GM19395 (cell line): ENCODE results near the gene STRN4.

Experiments used
- ATAC-seq: cut with Tn5 transposase; IDR thresholded peaks from one replicate; pipeline ENCODE4 v1.9.1; 2021; ENCODE audit warnings: mild to moderate bottlenecking, moderate library complexity; ENCODE audit not compliant: unreplicated experiment

Gene STRN4

DNA sequence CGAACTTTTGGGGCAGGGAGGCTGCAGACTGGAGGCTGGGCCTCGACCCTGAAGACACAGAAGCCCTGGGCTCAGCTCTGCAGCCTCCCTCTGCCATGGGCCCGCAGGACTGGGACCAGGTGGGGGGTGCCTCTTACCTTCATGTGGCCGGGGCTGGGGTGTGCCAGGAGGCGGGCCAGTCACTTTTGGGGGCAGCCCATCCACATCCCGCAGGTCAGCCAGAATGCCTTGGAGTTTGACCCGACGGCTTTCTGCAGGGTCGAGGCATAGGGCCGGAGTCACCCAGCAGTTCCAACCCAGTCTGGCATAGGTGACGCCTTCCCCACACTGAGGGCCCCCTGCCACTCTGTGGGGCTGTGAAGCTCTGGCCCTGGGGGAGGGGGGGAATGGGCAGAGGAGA, 18.5 kb downstream of the STRN4 start:
- no peak for ATAC-seq

DNA sequence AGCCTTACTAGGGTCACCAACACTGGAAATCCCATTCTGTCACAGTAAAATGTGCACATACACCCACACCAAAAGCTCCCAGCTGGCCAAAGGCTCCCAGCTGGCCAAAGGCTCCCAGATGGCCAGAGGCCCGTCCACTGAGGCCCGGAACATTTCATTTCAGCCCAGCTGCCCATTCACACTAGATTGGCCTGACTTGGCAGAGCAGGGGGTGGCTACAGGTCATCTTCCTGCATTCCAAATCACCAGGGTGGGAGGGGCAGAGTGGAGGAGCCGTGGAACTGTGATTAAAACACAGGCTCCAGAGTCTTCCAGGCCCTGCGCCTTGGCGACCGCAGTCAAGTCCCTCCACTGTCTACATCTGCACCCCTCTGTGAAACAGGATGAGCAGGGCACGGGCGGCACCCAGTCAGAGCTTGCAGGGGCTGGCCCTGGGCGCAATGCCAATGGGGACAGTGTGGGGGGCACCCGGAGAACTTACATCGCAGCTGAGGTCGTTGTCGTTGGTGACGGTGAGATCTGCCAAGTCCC, 19.2 kb downstream of the STRN4 start:
- no peak for ATAC-seq

DNA sequence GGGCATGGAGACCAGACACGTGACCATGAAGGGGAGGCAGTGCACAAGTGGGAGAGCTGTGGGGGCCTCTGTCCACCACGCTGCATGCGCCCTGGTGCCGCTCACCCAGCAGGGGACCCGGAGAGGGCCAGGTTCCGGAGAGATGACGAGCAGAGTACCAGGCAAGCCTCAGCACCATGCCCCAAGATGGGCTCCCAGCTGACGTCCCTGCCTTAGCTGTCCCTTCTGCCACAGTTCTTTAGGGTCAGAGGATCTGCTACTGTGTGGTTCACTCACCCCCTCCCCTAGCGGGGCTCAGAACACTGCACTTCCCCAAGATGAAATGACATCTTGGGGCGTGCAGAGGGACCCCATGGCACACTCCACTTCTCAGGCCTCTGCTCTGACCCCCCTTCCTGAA, 19.7 kb downstream of the STRN4 start:
- no peak for ATAC-seq

DNA sequence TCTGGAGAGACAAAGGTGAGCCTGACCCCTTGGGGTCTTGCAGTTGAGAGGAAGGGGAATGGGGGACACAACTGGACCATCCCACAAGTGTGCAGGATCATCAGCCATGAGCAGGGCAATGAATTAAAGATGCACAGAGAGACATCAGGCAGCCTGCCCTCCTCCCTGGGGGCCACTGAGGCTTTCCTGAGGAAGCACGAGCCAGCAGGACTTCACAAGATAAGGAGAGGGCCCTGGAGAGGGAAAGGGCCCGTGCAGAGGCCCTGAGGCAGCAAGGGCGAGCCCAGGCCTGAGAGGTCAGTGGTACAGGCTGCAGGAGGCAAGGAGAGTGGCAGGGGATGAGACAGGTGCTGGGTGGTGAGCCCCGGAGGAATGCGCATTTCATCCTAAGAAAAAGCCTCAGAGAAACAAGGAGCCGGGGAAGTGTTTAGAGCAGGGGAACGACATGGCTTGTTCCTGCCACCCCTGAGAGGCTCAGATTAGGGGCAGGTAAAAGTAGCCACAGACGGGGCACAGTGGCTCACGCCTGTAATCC, 20.3 kb downstream of the STRN4 start:
- no peak for ATAC-seq

DNA sequence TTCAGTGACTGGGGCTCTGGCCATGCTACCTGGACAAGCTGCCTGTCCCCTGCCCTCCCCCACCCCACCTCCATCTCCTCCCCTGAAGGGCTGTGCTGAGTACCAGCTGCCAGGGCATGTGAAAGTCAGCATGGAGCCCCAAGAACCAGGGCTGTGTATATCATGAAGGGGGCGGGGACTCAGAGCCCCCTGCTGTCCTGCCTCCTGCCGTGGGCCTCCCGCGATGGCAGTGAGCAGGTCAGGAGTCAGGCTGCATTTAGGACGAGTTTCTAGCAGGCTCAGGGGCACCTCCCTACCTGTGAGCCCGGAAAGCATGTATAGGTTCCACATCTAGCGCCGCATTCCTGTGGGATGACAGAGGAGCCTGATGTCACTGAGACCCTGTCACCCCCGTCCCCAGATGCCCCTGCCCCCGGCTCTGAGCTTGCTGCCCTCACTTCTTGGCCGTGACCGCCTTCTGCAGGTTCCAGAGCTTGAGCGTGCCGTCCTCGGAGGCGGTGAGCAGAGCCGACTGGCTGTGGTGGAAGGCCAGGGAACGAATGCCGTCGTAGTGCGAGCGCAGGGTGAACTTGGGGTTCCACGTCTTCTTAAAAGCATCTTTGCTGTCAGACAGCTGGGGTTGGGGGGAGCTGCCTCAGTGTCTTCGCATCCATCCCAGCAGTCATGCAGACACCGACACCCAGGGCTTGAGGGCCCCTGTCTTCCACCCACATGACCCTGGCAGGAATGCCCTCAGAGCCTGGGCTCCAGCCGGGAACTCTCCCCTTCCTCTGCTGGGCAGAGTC, 21.0 kb downstream of the STRN4 start:
- ATAC-seq, result no peak

DNA sequence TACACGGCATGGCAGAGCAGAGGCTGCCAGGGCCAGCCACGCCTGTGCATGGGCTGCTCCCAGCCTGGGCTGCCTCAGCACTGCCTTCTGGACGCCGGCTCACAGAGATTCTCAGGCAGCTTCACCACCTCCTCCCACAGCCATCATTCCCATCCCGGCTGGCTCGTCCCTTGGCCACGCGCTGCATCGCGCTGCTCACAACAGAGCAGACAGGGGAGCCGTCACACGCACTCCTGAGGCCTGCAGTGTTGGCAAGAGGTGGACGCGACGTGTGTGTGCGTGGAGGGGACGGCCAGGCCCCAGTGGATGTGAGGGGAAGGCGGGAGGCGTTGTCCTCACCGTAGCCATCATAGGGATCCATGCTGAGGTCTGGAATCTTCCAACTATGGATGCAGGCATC, 21.8 kb downstream of the STRN4 start:
- no peak for ATAC-seq

DNA sequence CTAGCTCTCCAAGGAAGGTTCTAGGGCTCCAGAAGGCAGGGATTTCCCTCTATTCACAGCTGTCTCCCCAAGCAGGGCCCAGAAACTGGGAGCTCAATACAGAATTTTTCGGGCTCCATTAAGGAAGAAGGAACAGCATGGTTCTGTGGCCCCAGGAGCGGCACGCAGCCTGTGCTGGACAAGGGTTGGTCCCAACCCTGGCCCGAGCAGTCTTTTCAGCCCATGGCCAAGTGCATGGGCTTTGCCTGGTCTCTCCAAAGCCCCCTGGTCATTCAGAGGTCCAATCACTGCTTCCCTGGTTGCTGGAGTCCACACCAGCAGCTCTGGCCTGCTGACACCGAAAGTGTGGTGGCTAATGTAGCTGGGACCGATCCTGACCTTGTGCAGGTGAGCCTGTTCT, 22.8 kb downstream of the STRN4 start:
- ATAC-seq, result no peak

DNA sequence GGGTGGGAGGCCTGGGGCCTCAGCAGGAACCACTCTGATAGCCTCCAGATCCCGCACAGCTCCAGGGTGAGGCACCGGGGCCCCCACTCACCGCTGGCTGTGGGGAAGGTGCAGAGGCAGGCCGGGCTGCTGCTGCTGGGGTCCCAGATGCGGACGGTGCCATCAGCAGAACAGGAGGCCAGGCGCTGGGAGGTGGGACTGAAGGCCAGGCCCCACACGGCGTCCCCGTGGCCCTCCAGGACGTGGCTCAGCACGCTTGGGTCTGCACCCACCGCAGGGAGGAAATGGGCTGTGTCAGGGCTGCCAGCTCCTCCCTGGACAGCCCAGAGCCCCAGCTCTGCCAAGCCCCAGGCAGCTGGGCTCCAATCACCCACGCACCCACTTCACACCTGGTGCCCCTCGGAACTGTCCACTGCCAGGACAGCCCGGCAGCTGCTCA, 23.2 kb downstream of the STRN4 start:
- no peak for ATAC-seq

DNA sequence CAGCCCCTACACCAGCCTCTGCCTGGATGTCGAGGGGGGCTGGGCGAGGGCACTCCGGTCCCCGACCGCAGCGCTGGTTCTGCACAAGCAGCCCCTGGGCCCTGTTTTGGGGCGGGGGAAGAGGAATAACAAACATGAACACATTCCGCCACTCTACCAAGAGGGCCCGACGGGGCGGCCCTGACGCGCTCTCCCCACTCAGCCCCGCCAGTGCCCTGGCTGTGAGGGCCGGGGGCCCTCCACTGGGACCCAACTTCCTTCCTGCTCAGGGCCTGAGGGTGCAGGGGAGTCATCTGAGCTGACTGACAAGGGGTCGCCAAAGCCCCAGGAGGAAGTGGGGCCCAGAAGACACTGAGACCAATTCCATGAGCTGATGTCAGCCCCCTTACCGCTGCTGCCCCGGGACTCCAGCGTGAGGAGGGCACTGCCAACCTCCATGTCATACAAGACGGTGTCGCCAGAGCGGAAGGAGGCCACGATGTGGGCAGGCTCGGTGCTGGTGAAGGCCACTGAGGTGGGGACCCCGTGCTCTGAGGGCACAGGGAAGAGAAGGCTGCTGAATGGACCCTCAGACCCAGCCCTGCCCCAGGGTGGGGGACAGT, 23.7 kb downstream of the STRN4 start:
- ATAC-seq, result no peak

DNA sequence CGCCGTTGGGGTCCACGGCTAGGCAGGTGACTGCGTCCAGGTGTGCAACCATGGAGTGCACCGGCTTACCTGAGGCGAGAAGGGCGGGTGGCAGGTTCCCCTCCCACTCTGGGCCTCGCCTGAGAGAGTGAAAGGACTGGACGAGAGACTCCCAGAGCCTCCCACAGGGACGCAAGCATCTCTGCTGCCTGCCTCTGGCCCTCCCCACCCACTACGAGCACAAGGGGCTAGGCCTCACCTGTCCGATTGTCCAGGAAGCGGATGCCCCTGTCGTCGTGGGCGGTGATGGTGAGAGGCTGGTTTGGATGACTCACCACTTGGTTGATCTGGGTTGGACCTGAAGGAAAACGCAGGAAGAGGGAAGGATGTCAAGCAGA, 24.3 kb downstream of the STRN4 start:
- no peak for ATAC-seq

DNA sequence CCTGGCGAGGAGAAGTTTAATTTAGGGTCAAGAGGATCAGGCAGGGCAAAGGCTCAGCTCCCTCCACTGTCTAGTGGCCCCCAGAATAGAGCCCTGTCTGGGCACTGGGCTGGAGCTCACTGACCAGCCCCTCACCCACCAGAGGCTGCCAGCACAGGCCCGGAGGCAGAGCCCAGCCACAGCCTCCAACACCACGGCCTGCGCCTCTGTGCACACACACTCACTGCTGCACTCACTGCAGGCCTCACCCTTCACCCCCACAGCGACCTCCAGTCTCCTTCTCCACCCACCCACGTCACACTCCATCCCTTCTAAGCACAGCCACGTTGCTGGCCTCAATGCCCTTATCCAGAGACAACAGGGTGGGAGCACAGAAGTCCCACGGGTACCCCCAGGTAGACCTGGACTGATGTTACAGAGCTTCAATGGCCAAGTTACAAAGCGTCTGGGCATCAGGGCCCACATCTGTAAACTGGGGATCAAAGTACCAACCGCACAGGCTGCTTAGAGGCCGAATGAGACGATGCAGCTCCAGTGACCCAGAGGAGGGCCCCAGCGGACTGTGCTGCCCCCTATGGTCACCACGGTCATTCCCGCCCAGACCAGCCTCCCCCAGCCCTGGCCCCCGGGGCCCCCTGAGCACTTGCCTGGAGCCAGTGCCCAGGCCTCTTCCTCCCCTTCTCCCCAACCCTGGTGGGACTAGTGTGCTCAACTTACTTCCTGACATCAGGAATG, 24.8 kb downstream of the STRN4 start:
- ATAC-seq, result no peak

DNA sequence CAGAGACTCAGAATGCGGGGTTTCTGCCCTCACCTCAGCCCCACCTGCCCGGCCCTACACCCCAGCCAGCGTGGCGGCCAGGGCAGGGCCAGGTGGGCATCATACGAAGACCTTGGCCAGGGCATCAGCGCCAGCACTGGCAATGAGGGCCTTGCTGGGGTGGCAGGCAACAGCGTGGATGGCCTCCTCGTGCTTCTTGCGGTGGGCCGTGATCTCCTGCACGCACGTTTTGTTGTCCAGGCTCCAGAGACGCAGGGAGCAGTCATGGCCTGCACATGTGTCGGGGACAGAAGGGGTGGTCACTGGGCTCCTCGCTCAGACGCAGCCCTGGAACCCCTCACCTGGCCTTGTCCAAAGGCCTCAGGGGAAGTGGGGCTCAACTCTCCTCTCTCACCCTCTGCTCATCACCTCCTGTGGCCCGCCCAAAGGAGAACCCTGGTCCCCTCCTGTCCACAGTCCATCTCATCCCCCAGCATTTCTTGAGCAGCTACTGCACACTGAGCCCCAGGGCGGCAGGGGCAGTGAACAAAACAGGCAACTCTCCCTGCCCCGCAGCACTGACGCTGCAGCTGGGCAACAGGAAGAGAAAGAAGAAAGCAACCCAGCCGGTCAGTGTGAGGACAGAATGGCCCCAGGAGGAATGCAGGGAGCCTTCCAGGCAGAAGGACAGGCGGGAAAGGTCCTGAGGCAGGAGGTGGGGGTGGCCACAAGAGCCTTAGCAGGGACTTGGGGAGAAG, 25.6 kb downstream of the STRN4 start:
- no peak for ATAC-seq

DNA sequence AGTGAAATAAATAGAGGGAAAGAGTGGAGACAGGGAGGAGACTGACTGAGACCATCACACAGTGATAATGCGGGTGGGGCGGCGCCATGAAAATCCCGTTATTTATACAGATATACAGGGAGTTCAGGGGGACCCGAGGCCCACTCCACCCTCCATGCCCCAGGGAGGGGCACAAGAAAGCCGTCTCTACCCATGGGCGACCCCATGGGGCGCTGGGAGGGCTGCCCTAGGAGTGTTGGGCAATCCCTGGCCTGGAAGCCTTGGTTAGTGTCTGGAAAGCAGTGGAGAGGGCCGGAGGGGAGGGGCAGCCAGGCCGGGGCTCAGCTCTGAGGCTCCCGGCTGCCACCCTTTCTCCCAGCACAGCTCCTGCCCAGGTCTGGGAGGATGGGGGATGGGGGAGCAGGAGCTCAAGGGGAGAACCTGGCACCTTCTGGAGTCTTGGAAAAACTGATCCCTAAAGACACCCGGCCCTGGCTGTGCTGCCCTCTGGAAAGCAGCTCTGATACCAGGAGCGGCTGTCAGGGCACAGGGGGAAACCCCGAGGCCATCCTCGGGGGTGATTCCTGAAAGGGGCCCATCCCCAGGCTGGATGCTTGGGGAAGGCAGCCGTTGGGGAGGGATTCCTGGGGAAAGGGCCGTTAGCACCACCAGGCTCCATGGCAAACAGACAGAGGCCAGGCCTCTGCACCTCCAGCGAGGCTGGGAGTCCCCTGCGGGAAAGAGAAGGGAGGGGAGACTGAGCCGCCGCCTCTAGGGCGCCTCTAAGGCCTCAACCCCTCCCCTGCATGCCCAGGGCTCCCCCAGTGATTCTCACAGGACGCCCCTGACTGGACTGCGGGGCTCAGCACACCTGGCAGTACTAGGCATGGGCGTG, 26.4 kb downstream of the STRN4 start:
- no peak for ATAC-seq

DNA sequence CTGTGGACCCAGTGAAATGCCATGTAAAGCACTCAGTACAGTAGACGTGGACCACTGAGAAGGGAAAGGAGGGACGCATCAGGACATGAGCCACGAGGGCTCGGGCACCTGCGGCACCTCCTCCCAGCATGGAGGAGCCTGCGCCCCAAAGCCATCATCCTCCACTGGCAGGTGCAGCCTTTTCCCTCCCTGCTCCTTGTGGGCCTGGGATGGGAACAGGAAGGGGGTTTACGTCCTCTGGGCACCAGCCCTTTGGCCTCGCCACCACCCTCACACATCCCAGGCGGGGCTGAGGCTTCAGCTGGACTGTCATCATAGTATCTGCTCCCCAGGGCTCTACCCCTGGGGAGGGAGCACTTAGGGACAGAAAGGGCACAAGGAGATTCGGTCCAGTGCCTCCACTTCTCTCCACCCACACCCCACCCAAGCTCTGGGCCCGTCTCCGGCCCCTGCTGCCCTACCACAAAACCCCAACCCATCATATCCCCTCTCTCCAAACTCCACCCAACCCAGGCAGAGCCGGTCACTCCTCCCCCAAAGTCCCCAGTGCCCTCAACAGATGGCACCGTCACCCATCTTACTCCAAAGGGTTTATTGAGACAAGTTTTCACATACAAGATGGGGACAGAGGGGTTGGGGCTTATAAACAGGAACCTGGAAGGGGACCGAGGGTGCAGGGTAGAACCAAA, 27.2 kb downstream of the STRN4 start:
- no peak for ATAC-seq

DNA sequence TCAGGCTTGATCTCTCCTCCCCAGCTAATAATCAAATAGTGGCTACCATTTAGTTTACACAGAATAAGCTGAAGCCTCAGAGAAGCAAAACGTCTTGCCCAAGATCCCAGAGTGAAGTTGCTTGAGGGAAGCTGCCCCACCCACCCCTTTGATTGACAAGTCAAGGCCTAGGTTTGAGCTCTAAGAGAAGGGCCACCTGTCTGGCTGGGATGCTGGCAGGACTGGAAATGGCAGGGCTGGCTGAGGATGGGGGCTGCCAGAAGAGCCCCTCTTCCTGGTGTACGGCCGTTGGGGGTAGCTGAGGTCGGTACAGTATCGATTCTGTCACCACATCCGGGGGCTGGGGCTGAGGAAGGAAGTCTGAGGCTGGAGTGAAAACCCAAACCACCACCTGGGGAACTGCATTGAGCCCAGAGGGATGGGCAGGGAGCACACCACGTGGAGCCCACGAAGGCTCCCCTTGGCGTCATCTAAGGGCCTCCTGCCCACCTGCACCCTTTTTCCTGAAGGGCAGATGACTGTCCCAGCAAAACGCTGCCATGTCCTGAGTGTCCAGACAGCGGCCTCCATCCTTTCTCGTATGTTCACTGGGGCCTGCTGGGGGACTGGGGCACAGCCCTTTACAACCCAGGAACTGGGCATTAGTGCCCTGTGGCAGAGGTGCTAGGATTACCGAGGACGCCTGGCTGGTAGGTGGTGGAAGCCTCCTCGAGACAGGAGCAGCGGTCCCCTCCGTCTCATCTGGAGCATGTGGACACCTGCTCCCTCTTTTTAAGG, 27.9 kb downstream of the STRN4 start:
- no peak for ATAC-seq

DNA sequence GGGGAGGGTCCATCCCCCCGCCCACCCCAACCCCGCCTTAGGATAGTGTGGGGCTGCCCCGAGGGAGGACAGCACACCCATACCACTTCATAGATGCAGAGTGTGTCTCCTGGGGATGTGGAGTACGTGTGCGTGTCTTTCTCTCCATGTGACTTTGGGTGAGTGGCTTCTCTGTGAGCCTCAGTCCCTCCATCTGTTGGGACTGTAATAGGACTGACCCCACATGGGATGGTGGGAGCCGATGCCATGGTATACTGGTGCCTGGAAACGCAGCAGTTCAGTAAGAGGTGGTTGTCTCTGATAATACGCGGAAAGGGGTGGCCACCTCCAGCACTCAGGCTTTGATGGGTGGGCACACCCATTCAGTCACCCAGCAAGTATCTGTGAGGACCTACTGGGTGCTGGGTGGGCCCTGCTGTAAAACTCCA, 28.5 kb downstream of the STRN4 start:
- ATAC-seq, result no peak

DNA sequence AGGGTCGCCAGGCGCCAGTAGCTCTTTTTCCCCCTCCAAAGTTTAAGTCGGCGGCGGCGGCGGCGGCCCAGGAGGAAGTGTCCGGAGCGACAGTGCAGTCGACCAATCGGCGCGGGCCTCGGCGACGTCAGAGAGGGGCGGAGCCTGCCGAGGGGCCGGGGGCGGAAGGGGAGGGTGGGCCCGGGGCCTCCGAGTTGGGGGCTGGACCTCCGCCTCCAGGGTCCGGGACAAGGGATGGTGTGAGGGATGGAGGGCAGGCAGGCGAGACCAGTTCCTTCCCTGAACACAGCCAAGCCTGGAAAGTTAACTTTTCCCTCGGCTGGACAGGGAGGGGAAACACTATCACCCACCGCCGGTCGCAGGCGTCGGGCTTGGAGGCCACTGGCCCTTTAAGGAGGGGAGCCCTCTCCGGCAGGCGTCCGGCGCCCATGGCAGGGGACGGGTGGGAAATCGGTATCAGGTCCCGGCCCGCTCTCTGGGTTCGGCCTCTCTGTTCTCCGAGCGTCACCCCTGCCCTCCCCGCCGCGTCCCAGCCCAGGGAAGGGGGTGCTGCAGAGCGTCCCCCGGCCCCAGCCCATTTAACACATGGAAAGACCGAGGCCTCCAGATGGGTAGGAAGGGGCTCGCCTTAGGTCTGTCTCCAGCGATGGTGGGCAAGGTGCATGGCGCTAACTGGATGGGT, 29.1 kb downstream of the STRN4 start, which contains the start of gene PRKD2:
Gene PRKD2 (minus strand): TSS at position 81 of the 682 bp plus-strand sequence. CDS start 744 bp downstream, outside the sequence.
- ATAC-seq, result peak; percentile 37

DNA sequence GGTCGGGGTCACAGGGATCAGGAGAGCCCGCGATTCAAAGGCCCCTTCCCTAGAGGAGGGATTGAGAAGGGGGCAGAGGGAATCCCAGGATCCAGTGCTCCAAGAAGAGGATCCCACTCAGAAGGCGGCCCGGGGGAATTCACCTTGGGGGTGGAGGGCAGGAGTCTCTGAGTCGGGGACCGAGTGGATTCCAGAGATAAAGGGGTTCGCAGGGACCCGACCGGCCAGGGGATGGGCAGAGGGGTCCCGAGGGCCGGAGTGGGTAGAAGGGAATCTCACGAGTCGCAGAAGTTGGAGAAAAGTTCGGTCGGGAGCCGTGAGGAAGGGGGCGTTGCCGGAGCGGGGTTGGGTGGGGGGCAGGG, 29.6 kb downstream of the STRN4 start:
- ATAC-seq, result no peak
